DMS153 (cell line): ENCODE results near the gene F2RL3.
"Not testable (repeated sequence)": the region's sequence is repeated elsewhere in the genome, so short reads cannot be mapped to it uniquely, and the experiment has no call there.

ENCODE experiments used
- DNase-seq: peaks from one replicate; lab custom pipeline; 2025; lab: John Stamatoyannopoulos, UW

F2RL3 gene

DNA sequence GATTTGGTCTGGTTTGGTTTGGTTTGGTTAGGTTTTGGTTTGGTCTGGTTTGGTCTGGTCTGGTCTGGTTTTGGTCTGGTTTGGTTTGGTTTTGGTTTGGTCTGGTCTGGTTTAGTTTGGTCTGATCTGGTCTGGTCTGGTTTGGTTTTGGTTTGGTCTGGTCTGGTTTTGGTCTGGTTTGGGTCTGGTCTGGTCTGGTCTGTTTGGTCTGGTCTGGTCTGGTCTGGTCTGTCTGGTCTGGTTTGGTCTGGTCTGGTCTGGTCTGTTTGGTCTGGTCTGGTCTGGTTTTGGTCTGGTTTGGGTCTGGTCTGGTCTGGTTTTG is 13.9 kb upstream of the F2RL3 start:
- DNase-seq: not testable (repeated sequence)

DNA sequence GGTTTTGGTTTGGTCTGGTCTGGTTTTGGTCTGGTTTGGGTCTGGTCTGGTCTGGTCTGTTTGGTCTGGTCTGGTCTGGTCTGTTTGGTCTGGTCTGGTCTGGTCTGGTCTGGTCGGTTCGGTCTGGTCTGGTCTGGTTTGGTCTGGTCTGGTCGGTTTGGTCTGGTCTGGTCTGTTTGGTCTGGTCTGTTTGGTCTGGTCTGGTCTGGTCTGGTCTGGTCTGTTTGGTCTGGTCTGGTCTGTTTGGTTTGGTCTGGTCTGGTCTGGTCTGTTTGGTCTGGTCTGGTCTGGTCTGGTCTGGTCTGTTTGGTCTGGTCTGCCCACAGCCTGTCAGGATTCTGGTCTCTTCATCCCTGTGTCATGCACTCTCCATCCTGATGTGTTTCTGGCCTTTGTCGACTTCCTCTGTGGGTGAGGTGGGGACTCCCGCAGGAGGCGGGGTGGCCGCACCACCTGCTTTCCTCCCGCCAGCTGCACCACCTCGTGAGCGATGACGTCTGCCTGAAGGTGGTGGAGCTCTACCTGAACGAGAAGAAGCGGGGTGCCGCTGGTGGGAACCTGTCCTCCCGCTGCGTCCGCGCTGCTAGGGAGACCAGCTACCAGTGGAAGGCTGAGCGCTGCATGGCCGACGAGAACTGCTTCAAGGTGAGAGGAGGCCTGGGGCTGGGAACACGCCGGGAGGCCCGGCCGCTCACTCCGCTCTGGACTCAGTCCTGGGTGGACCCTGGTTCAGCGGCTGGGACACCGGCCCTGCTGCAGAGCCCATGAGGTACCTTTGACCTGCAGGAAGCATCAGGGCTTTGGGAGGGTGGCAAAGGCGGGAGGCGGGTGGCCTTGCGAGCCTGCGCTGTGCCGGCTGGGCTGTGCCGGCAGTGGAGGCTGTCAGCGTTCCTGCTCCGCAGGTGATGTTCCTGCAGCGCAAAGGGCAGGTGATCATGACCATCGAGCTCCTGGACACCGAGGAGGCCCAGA is 12.9 kb upstream of the F2RL3 start:
- DNase-seq: no peak

DNA sequence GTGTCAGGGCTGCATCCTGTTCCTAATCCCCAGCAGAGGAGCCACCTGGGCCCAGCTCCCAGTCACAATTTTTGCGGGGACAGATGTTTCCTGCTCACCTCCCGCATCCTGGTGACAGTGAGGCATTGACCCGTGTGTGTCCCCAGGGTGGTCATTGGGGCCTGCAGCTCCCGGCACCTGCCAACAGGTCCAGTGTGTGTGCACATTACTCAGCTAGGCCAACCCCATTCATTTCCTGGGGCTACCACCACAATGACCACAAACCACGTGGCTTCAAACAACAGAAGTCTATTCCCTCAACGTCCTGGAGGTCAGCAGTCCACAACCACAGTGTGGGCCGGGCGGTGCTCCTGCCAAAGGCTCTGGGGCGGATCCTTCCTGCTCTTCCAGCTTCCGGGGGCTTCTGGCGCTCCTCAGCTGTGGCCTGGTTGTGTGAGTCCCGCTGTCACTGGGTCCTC is 11.9 kb upstream of the F2RL3 start:
- DNase-seq: no peak

DNA sequence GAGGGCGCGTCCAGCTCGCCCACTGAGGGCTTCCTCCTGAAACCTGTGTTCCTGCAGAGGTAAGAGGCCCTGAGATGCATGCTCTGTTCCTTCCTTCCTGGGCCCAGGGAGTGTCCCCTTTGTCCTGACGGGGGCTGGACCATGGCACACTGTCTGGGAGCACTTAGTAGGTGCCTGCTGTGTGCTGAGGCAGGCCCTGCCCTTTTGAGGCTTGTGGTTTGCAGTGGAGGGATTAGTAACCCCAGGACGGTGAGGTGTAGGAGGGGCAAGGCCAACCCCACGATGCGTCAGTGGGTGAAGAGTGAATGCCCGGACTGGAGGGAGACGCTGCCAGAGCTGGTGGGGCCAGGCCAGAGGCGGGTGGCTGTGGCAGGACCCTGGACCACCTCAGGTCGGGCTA is 11.2 kb upstream of the F2RL3 start:
- no peak for DNase-seq

DNA sequence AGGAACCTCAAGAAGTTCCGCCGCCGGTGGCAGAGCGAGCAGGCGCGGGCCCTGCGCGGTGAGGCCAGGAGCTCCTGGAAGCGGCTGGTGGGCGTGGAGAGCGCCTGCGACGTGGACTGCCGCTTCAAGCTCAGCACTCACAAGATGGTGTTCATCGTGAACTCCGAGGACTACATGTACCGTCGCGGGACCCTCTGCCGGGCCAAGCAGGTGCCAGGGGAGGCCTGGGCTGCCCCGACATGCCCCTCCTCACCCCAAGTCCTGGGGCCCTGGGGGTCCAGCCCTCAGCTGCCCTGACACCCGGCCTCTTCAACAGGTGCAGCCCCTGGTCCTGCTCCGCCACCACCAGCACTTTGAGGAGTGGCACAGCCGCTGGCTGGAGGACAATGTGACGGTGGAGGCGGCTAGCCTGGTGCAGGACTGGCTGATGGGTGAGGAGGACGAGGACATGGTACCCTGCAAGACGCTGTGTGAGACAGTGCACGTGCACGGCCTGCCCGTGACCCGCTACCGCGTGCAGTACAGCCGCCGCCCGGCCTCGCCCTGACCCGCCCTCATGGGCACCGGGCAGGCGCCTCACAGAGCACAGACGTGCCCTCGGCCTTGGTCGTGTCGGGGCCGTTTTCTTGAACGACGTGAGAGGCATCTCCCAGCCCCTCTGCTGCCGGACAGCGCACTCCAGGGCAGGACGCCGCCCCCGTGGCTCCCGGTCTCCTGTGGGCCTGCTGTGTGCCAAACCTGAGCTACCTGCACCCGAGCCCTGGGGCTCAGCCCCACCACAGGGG is 10.4 kb upstream of the F2RL3 start:
- no peak for DNase-seq

DNA sequence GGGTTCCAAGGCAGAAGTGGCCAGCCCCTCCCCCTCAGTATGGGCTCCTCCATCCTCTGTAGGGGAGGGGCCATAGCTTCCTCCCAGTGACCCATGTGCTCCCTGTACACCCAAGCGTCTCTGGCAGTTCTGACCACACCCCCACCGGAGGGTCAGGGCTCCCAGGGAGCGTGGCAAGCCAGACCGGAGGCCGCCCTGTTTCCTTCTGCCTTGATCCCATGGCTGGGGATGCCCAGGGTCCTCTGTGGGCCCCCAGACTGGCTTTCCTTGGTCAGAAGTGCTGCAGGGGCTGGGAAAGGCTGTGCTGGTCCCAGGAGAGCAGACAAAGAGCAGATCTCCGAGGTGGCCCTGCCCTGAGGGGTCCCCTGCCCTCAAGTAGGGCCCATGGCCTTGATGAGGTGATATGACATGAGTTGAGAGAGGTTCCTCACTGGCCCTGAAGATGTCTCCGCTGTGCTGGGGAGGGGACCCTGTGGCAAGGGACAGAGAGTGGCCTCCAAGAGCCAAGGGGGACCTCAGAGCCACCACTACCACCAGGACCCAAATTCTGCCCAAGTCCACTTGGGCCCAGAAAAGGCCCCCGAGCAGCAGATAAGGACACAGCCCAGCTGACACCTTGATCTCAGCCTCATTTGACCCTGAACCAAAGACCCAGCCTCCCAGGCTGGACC is 7.8 kb upstream of the F2RL3 start:
- DNase-seq: no peak

DNA sequence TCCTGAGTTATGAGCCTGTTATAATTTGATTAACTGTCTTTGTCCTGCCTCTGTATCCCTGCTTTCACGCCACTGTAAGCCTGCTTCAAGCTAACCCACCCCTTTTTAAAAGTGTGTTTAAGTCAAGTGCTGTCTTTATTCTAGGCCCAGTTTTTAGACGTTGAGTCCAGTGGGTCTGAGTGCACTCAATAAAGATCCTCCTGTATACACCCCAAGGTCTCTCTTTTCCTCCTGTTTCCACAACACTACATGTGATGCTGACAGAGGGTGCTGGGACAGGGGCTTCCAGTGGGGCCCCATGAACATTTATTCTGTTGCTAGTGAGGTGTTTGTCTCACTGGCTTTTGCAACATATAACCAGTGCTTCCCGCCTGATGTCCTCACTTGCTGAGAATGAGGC is 6.7 kb upstream of the F2RL3 start:
- no peak for DNase-seq

DNA sequence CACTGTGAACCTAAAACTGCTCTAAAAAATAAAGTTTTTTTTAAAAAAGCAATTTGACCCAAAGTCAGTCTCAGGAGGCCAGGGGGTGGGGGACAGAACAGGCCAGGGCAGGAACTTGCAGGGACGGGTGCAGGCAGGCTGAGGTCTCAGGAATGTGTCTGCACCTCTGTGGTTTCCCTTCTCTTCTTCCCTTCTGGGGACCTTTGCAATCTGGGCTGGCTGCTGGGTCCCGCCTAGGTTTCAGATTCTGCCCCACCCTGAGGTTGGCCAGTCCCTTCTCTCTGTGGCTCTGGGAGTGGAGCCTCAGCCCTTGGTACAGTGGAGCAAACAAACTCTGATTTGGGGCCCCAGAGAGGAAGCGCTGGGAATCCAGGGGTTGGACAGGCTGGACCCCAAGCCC is 5.3 kb upstream of the F2RL3 start:
- no peak for DNase-seq

DNA sequence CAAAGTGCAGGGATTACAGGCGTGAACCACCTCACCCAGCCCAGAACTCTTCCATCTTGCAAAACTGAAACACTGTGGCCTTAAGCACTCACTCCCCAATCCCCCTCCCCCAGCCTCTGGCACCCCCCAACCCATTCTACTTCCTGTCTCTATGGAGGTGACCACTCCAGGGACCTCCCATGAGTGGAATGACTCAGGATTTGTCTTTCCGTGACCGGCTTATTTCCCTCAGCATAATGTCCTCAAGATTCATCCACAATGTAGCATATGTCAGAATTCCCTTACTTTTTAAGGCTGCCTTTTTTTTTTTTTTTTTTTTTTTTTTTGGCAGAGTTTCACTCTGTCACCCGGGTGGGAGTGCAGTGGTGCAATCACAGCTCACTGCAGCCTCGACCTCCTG is 3.6 kb upstream of the F2RL3 start:
- DNase-seq: no peak

DNA sequence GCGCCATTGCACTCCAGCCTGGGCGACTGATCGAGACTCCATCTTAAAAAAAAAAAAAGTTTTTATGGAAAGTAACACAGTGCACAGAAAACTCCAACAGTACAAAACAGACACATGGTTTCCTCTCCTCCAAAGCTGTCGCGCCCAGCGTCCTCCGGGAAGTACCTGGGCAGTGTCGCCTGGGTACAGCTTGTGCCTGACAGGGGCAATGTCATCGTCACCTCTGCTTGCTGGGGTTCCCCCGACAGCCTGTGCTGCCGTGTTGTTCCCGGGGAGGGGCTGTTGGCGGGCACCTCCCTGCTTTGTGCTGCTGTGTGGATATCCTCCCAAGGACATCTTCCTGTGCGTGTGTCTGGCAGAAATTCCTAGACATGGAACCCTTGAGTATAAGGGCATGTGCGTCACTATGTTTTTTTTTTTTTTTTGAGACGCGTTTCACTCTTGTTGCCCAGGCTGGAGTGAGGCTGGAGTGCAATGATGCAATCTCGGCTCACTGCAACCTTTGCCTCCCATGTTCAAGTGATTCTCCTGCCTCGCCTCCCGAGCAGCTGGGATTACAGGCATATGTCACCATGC is 2.4 kb upstream of the F2RL3 start:
- DNase-seq: no peak

DNA sequence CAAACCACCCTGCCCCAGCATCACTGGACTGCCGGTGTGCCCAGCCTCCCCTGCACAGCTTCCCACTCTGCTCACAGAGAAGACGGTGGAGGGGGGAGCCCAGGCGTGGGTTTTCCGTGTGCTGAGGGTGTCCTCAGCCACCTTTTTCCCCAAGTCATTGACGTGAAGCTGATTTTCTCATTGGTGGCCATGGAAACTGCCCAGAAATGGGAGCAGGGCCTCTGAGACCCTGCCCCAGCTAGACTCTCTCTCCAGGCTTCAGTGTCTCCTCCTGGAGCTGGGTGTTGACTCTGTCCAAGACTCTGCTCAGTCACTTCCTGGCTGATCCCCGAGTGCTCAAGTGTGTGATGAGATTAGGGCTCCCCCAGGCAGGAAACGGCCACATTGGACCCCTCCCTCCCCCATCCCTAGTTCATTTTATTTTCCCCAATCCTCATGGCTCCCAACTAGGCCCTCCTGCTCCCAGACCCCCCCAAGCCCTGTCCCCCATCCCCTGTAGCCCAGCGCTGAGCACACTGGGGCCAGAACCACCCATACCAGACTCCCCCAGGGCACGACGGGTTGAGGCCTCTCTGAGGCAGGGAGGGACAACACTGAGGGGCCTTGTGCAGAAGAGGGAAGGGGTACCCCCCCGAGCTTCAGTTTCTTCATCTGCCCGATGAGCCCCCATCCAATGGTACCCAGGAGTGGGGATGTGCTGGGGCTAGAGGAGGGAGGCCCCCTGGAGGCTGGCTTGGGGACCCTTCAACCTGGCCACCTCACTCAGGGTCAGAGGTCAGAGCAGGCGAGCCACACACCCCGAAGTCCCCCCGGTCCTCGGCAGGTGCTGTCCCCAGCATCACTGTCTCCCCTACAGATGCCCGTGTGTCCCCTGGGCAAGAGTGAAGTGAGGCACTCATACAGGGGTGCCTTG is 1.2 kb upstream of the F2RL3 start:
- DNase-seq: no peak

DNA sequence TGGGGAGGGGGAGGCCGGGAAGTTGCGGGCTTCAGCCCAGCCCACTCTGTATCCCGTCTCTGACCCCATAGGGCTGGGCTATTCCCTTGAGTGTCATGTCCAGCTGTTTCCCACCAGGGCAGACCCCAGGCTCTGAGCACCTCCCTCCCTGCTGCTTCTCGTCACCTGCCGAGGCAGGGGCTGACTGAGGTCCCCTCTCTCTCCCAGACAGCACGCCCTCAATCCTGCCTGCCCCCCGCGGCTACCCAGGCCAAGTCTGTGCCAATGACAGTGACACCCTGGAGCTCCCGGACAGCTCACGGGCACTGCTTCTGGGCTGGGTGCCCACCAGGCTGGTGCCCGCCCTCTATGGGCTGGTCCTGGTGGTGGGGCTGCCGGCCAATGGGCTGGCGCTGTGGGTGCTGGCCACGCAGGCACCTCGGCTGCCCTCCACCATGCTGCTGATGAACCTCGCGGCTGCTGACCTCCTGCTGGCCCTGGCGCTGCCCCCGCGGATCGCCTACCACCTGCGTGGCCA is 625 bp downstream of the F2RL3 start:
- DNase-seq: no peak

DNA sequence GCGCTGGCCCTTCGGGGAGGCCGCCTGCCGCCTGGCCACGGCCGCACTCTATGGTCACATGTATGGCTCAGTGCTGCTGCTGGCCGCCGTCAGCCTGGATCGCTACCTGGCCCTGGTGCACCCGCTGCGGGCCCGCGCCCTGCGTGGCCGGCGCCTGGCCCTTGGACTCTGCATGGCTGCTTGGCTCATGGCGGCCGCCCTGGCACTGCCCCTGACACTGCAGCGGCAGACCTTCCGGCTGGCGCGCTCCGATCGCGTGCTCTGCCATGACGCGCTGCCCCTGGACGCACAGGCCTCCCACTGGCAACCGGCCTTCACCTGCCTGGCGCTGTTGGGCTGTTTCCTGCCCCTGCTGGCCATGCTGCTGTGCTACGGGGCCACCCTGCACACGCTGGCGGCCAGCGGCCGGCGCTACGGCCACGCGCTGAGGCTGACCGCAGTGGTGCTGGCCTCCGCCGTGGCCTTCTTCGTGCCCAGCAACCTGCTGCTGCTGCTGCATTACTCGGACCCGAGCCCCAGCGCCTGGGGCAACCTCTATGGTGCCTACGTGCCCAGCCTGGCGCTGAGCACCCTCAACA is 1.2 kb downstream of the F2RL3 start:
- DNase-seq: no peak

DNA sequence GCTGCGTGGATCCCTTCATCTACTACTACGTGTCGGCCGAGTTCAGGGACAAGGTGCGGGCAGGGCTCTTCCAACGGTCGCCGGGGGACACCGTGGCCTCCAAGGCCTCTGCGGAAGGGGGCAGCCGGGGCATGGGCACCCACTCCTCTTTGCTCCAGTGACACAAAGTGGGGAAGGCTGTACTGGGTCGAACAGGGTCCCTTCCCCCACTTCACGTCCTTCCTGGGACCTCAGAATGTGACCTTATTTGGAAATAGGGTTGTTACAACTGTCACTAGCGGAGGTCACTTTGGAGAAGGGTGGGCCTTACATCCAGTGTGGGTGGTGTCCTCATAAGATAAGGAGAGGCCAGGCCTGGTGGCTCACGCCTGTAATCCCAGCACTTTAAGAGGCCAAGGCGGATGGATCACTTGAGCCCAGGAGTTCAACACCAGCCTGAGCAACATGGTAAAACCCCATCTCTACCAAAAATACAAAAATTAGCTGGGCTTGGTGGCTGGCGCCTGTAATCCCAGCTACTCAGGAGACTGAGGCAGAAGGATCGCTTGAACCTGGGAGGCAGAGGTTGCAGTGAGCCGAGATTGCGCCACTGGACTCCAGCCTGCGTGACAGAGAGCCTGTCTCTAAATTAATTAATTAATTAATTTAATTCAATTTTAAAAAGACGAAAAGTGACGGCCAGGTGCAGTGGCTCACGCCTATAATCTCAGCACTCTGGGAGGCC is 1.8 kb downstream of the F2RL3 start:
- no peak for DNase-seq

DNA sequence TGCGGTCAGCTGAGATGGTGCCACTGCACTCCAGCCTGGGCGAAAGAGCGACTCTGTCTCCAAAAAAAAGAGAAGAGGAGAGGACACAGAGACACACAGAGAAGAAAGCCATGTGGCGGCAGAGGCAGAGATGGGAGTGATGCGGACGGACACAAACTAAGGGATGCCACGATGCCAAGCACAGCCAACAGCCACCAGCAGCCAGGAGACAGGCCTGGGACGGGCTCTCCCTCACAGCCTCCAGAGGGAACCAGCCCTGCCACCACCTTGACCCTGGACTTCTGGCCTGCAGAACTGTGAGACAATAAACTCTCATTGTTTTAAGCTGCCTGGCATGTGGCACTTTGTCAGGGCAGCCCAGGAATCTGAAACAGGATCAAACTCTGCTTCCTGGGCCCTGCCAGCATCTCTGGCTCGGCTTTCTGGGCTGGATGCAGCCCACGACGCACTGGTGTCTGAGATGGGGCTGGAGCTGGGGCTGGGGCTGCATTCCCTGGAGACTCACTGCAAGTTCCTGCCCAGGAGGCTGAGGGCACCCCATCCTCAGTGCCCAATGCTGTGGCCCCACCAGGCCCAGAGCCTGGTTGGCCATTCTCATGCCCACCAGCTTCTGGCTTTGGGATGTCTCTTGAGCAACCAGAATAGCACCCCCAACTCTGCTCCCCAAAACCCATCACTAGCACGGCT is 3.0 kb downstream of the F2RL3 start:
- no peak for DNase-seq

DNA sequence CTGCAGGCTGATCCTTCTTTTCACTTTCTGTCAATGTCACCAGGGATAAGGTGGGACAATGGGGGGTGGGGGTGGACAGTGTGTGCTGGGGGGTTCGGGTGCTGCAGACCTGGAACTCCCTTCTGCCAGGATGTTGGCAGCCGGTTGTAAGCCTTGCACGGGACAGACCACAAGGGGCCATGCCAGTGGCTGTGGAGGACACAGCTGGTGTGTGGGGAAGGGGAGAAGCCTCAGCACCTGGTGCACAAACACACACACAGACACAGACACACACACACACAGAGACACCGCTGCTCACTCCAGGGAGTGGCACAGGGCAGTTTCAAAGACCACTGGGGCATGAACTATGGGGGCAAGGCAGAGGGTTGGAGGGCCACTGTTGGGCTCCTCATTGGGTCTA is 3.6 kb downstream of the F2RL3 start:
- no peak for DNase-seq

DNA sequence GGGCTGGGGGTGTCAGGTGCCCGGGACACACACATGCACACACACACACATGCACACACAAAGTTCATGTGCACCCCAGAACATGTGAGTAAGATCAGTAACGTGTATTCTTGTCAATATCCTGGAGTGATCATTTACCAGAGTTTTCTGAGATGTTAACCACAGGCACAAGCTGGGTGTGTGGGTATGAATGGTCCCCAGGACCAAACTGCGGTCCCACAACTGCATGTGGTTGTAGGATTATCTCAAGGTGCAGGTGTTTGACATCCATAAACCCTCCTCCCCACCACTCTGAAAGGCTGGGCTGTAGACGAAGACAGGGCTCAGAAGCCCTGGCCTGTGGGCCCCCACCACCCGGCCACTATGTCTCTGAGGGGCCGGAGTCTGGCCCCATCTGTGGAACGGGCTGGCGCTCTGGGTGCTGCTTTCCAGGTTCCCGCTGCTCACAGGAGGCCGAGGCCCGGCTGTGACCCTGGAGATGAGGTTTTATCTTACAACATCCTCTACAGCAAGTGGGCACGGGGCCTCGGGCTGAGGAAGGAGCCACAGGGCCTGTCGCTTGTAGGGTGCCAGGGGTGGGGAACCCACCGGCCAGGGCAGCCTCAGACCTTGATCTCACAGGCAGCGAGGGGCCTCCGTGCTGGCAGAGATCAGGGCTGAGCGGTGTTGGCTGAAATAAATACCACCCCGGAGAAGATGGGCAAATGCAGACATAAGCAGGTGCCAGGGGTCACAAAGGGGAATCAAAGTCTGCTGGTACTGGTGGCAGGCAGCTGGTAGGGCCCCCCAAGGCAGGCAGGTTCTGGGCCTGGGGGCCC is 4.3 kb downstream of the F2RL3 start:
- DNase-seq: no peak

DNA sequence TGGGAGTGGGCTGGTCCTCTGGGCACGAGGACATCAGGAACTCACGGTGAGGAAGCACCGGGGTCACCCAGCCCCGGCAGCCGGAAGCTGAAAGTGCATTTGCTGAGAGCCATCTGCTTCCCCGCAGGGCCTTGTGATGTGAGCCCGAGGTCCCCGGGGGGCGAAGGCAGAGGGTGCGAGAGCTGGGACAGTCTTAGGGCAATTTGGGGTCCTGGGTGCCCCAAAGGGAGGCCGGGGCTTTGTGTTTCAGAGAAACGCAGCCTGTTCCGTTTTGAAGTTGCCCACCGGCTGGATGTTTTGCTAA is 4.8 kb downstream of the F2RL3 start:
- no peak for DNase-seq

DNA sequence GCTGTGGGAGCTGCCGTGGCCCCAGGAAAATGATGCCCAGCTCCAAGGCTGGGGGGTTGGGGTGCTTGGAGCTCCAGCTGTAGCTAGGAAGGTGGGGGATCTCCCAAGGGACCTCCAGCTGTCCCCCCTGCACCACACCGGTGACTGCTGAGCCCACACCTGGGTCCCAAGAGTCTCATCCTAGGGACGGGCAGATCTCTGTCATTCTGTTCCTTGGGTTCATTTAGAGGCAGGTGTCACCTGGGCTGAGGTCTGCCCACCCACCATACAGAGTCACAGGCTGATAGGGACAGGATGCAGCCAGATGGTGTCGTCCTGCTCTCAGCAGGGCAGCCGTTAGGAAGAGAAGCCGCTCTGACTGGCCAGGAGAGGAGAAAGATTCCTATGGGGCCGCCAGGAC is 5.3 kb downstream of the F2RL3 start:
- no peak for DNase-seq
